Right ventricle myocardium superior (tissue), 1 donor: ENCODE measurements around the gene PBX2. TPM values are rescaled to one million over a fixed set of nuclear protein-coding genes. Genes with fewer than 3 reads are reported as not detected.

Experiments used
- ATAC-seq: fragments of 200-7000 bp; cut with Tn5 transposase; one replicate; pipeline ENCODE4 v1.9.1; 2020; ENCODE audit warnings: mild to moderate bottlenecking; ENCODE audit not compliant: poor library complexity
- DNase-seq: peaks from one replicate; pipeline ENCODE4 v3.0.0-alpha.2; 2020
- intact Hi-C: fragments of 100-400 bp; cut with DNase I; formaldehyde crosslinking; loops from one replicate; pipeline ENCODE4 v1.11.2; 2022
- microRNA-seq: library from miRNA; unstranded; fragments of <30 nt; microRNA quantifications from one replicate; pipeline ENCODE4 v1.2.0, GENCODE V29; 2020
- total RNA-seq: library from RNA; stranded (reverse); fragmentation: NEBNext Ultra II Directional; extraction: Animal tissue kit (Norgen Biotek cat#: 25700); gene quantifications from one replicate; pipeline ENCODE4 v1.2.1, GENCODE V29; 2021
- donor health status: DM: no; HTN: yes; CAD: no; lungs with severe emphysema.

The PBX2 gene
- total RNA-seq, 1 donor from 2014 or later: 39.1 TPM

DNA sequence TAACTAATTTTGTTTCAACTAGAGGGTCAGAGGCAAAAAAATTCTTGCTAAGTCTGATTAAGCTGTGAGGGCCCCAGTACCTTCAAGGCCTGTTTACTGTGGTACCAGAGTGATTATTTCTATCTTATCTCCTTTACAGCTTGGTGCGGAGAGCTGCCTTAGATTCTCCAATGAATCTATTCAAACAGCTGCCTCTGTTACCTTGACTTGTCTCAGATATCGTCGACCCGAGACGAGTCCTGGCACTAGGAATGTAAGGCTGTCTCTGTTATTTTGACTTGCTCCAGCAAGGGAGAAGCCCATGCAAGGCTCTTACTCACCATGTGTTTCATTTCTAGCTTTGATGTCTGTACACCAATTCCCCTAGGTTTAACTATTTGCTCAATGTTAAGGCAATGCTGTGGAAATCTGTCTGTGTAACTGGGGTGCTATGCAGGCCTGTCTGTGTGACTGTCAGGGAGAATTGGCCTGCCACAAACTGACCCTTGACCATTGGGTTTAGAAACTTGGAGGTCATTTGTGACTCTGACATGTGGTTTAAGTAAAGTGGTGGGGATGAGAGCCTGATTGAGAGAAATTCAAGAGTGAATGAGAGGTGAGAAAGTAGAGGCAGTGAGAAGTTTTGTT, 49.5 kb downstream of the PBX2 start:
- no peak for ATAC-seq
- intact Hi-C loops: no loop called here
- DNase-seq: no peak

DNA sequence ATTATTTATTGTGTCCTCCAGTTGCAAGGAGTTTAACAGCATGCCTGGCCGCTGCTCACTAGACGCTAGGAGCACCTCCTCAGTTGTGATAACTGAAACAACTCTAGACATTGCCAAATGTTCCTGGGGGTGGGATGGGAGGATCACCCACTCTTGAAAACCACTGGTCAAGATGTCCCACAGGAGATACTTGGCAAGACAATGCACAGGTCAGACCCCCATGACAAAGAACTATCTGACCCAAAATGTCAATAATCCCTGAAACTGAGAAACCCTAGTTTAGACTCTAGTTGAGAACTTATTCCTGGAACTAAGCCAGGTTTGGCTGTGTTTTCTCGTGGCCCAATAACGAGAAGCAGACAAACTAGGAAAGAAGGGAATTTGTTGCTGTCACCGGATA, 50.4 kb downstream of the PBX2 start:
- intact Hi-C loops: no loop called here
- DNase-seq: no peak
- no peak for ATAC-seq

DNA sequence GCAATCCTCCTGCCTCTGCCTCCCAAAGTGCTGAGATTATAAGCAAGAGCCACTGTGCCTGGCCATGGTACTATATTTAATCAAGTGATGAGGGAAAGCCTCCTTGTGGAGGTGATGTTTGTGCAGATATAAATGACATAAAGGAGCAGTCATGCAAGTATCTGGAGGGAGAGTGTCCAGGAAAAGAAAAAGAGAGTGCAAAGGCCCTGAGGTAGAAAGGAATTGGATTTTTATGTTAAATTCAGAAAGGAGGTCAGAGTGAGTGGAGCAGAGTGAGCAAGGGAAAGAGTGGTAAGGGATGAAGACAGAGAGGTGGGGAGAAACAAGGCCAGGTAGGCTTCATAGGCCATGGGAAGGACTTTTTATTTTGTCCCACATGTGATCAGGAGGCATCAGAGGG, 52.5 kb downstream of the PBX2 start:
- ATAC-seq: no peak
- intact Hi-C loops: no loop called here

More for the DNA sequence above, 52.5 kb downstream of the PBX2 start:
- DNase-seq: no peak

Small RNA genes within 50 kb of the gene (microRNA-seq; reads per million reads assigned to microRNA genes)
- gene MIR6721 (2.3 reads per million), gene MIR6833 (not detected)

Other genes with a start within 250 kb of the PBX2 start
- gene CFB, start 244.1 kb downstream of the PBX2 start, total RNA-seq: 5.5 TPM
- gene NELFE, start 231.2 kb downstream of the PBX2 start, total RNA-seq: 39.6 TPM
- gene SKIC2, start 231.0 kb downstream of the PBX2 start, total RNA-seq: 33.6 TPM
- 7.5 TPM for gene DXO, start 218.1 kb downstream of the PBX2 start, total RNA-seq
- gene C4A, start 208.1 kb downstream of the PBX2 start, total RNA-seq: 61.5 TPM
- gene C4B, start 175.4 kb downstream of the PBX2 start, total RNA-seq: 58.3 TPM
- not detected for gene CYP21A2, start 151.8 kb downstream of the PBX2 start, total RNA-seq
- 65.8 TPM for gene TNXB, start 80.9 kb downstream of the PBX2 start, total RNA-seq
- gene ATF6B, start 62.0 kb downstream of the PBX2 start, total RNA-seq: 21.5 TPM
- 2.5 TPM for gene FKBPL, start 59.9 kb downstream of the PBX2 start, total RNA-seq
- 0.51 TPM for gene PRRT1, start 38.3 kb downstream of the PBX2 start, total RNA-seq
- gene PPT2, start 36.1 kb downstream of the PBX2 start, total RNA-seq: 20.4 TPM
- gene EGFL8, start 25.6 kb downstream of the PBX2 start, total RNA-seq: 6.1 TPM
- gene AGPAT1, start 14.1 kb downstream of the PBX2 start, total RNA-seq: 44.2 TPM
- 94.6 TPM for gene RNF5, start 11.8 kb downstream of the PBX2 start, total RNA-seq
- gene AGER, start 5.9 kb downstream of the PBX2 start, total RNA-seq: 1.6 TPM
- 4.1 TPM for gene GPSM3, start 2.4 kb upstream of the PBX2 start, total RNA-seq
- gene NOTCH4, start 33.9 kb upstream of the PBX2 start, total RNA-seq: 22.4 TPM
- not detected for gene TSBP1, start 181.7 kb upstream of the PBX2 start, total RNA-seq
- not detected for gene BTNL2, start 217.0 kb upstream of the PBX2 start, total RNA-seq
- 82.4 TPM for gene HLA-DRA, start 249.7 kb upstream of the PBX2 start, total RNA-seq